GM10266 (cell line): ENCODE results near the gene TMCC2.

Experiments used
- DNase-seq: peaks from one replicate; pipeline ENCODE4 v3.0.0; 2012; ENCODE audit errors: extremely low spot score
- TF ChIP-seq, protein P1 (sequence below): IDR thresholded peaks from 2 replicates; pipeline ENCODE4 v1.5.1; 2012; ENCODE audit warnings: mild to moderate bottlenecking, low read depth; ENCODE audit not compliant: control insufficient read depth, insufficient read depth; ENCODE audit errors: missing control alignments

The TMCC2 gene

DNA sequence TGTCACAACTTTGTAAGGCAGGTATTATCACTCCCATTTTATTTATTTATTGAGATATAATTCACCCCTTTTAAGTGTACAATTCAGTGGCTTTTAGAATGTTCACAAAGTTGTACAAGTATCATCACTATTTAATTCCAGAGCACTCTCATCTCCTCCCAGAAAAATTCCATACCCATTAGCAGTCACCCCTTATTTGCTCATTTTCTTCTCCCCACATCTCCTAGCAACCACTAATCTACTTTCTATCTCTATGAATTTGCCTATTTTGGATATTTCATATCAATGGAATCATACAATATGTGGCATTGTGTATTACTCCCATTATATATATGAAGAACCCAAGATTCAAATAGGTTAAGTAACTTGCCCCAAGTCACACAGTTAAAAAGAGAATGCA lies 23.2 kb upstream of the TMCC2 start:
- no peak for DNase-seq

DNA sequence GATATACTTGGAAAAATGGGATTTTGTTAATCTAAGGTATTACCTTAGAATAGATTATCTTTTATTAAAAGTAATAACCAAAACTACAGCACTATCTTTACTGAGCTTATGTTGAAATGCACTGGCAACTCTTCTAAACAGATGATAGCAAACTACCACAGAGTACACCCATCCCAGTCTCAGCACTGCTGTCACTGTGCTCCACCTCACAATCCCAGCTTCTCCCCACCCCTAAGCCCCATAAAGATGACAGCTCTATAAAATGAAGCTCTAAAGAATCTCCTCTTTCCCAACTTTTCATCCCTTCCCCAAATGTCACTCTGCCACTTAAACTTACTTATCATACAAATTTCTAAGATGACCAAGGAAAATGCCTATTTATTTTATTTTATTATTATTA lies 22.7 kb upstream of the TMCC2 start:
- TF ChIP-seq, protein P1, sequence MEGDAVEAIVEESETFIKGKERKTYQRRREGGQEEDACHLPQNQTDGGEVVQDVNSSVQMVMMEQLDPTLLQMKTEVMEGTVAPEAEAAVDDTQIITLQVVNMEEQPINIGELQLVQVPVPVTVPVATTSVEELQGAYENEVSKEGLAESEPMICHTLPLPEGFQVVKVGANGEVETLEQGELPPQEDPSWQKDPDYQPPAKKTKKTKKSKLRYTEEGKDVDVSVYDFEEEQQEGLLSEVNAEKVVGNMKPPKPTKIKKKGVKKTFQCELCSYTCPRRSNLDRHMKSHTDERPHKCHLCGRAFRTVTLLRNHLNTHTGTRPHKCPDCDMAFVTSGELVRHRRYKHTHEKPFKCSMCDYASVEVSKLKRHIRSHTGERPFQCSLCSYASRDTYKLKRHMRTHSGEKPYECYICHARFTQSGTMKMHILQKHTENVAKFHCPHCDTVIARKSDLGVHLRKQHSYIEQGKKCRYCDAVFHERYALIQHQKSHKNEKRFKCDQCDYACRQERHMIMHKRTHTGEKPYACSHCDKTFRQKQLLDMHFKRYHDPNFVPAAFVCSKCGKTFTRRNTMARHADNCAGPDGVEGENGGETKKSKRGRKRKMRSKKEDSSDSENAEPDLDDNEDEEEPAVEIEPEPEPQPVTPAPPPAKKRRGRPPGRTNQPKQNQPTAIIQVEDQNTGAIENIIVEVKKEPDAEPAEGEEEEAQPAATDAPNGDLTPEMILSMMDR: no peak
- DNase-seq: no peak

More for the DNA sequence above, 23.2 kb upstream of the TMCC2 start:
- TF ChIP-seq, protein P1: no peak

DNA sequence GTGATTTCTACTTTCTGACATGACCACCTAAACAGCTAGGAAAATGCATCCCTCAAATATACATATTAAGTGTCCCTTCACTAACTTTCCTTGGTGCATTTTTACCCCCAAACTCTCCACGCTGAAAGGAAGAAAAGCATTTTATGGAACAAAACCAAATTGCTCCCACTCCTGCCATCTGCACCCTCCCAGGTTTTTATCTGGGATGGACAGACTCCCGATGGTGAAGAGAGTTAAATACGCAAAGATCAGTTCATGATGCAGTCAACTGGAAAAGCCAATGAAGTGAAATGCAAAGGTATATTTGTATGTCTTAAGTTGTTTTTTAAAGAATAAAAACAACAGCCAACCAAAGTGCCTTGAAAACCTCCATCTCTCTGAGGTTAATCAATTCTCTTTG lies 18.9 kb upstream of the TMCC2 start:
- TF ChIP-seq, protein P1: no peak

DNA sequence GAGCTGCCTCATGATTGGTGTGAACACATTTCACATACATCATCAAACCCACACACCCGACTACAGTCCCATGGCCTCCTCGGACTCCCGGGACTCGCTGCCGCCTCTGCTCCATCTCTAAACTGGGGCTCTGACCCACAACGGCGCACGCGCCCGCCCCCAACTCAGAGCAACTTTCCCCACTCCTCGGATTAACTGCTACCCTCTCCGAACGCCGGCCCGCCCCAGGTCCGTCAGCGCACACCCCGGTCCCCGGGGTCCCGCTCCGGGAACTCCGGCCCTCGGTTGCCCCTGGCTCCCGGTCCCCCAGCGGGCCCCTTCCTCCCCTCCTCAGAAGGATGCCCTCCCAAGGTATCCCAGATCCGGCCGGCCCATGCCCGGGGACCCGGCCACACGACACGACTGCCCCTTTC lies 17.0 kb upstream of the TMCC2 start:
- TF ChIP-seq, protein P1: no peak
- peak; percentile 52 for DNase-seq

More for the DNA sequence above, 18.9 kb upstream of the TMCC2 start:
- DNase-seq: no peak

DNA sequence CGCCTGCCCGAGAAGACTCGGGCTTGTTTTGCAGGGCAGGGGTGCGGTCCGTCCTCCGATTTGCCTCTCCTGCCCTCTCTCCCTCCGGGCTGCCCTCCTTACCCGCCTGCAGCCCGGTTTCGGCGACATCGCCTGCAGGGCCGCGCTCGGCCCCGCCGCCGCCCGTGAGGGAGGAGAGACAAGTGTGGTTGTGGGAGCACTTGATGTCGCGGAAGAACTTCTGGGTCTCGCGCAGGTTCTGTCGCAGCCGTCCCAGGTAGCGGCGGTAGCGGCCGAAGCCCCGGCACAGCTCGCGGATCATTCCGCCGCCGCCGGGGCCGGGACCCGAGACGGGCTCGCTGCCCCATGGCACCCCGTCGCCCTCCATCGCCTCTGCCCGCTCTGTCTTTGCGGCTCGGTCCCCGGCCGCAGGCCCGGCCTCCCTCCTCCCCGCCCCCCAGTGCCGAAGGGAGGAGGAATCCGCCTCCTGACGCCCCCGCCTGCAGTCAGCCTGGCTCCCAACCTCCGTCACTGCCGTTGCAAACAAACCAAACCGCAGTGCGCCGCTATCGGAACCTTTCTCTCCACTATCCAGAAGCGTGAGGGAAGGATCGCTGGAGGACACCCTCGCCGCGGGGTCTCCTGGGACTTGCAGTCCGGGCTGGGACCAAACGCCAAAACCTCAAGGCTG lies 16.4 kb upstream of the TMCC2 start, which contains the start of gene DSTYK:
DSTYK (minus strand) TSS at position 534 of the 670 bp plus-strand sequence; CDS start at position 367, 167 bp downstream.
- TF ChIP-seq, protein P1: no peak
- DNase-seq: peak; percentile 89

DNA sequence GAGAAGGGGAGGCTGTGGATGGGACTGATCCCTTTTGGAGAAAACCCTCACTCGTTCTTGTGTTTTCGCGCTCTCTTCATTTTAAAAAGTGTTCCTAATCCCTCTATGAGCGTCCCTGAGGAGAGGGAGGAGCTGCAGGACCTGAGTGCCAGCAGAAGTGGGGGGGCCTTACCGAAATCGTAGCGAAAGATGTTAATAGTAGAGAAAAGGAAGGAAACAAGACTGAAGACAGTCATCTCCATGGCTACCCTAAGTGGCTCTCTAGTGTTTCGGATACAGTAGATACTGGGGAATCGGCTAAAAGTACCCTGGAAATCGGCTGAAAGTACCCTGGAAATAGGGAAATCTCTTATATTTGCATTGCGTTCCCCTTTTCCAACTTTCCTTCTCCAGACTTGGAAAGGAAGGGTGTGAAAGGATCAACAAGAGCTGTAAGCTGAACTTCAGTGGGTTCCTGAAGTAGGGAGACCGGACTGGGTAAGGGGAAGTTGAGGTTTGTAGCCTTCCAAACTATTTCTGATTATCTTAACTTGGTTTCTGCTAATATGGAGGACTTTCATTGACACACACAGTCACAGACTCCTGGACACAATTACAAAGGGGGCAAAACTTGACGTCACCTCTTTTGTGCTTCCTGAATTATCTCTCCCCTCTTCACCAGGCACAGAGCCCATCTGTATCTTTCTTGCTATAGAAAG lies 15.8 kb upstream of the TMCC2 start:
- TF ChIP-seq, protein P1: no peak
- DNase-seq: no peak

DNA sequence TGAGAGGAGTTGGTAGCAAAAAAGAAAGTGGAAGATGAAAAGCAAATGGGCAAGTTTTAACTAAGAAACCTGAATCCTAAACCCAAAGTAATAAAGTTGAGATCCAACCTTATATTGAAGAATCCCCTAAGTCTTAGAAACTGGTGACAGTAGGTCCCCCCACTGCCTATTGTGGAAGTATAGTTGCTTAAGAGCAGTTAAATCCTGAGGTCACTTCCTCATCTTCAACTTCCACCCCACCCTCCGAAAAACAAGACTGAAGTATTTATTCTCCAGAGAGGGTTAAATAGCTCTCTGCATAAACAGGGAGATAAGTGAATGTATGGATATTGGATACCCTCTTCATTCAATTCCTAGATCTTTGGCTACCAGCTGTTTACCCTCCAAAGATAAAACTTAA lies 13.0 kb upstream of the TMCC2 start:
- DNase-seq: no peak
- TF ChIP-seq, protein P1: no peak
